GM23338 (cell line): ENCODE data around the gene VWA3B. TPM values are rescaled to one million over a fixed set of nuclear protein-coding genes. Genes with fewer than 3 reads are reported as not detected.

Experiments
- ATAC-seq: fragments of 200-7000 bp; cut with Tn5 transposase; 3 replicates; pipeline ENCODE4 v1.9.1; 2020
- DNase-seq: peaks from one replicate; pipeline ENCODE4 v3.0.0-alpha.2; 2015; ENCODE audit warnings: low spot score
- H2AFZ ChIP-seq: fragments of 200-600 bp; sonication (generic); 2 replicates; pipeline ENCODE4 v1.8.0; 2016; ENCODE audit warnings: antibody characterized with exemption, mild to moderate bottlenecking, moderate library complexity
- H3F3A ChIP-seq: fragments of 200-600 bp; sonication (generic); replicated peaks from 2 replicates; pipeline ENCODE4 v1.8.0; 2017; ENCODE audit warnings: antibody characterized with exemption, mixed run types, low read depth
- H3K27ac ChIP-seq: fragments of 200-600 bp; sonication (generic); 2 replicates; pipeline ENCODE4 v1.6.1; 2016; ENCODE audit warnings: low read depth
- H3K27me3 ChIP-seq: fragments of 200-600 bp; sonication (generic); 2 replicates; pipeline ENCODE4 v1.8.0; 2016; ENCODE audit warnings: mild to moderate bottlenecking, mixed run types, moderate library complexity; ENCODE audit not compliant: insufficient read depth
- H3K36me3 ChIP-seq: fragments of 200-600 bp; sonication (generic); 2 replicates; pipeline ENCODE4 v1.8.0; 2016; ENCODE audit warnings: mild to moderate bottlenecking; ENCODE audit not compliant: insufficient read depth
- H3K4me1 ChIP-seq: fragments of 200-600 bp; sonication (generic); 2 replicates; pipeline ENCODE4 v1.8.0; 2016; ENCODE audit warnings: mild to moderate bottlenecking, moderate library complexity; ENCODE audit not compliant: insufficient read depth
- H3K4me2 ChIP-seq: fragments of 200-600 bp; sonication (generic); 2 replicates; pipeline ENCODE4 v1.7.1; 2017; ENCODE audit warnings: mixed run types
- H3K4me3 ChIP-seq: fragments of 200-600 bp; sonication (generic); 2 replicates; pipeline ENCODE4 v1.6.1; 2016; ENCODE audit warnings: mixed run types
- H3K79me2 ChIP-seq: fragments of 200-600 bp; sonication (generic); replicated peaks from 2 replicates; pipeline ENCODE4 v1.8.0; 2017; ENCODE audit warnings: mild to moderate bottlenecking; ENCODE audit not compliant: insufficient read depth
- H3K9me2 ChIP-seq: fragments of 200-600 bp; sonication (generic); 2 replicates; pipeline ENCODE4 v1.8.0; 2017; ENCODE audit not compliant: insufficient read depth
- H4K20me1 ChIP-seq: fragments of 200-600 bp; sonication (generic); replicated peaks from 2 replicates; pipeline ENCODE4 v1.8.0; 2017; ENCODE audit warnings: mild to moderate bottlenecking; ENCODE audit not compliant: insufficient read depth
- H3K27ac Mint-ChIP-seq: 2 replicates; pipeline ENCODE4 v1.8.0; 2020; ENCODE audit warnings: inconsistent platforms, mild to moderate bottlenecking, moderate library complexity, mixed read lengths
- H3K27me3 Mint-ChIP-seq: 3 replicates; pipeline ENCODE4 v1.8.0; 2022; ENCODE audit warnings: low read depth, mild to moderate bottlenecking, moderate library complexity, mixed read lengths, inconsistent platforms; ENCODE audit not compliant: insufficient read depth, poor library complexity
- H3K36me3 Mint-ChIP-seq: 3 replicates; pipeline ENCODE4 v1.8.0; 2021; ENCODE audit warnings: low read depth, mild to moderate bottlenecking, inconsistent platforms, moderate library complexity, mixed read lengths
- H3K4me1 Mint-ChIP-seq: 3 replicates; pipeline ENCODE4 v1.8.0; 2020; ENCODE audit warnings: mild to moderate bottlenecking, inconsistent platforms, mixed read lengths
- H3K4me3 Mint-ChIP-seq: 3 replicates; pipeline ENCODE4 v1.8.0; 2021; ENCODE audit warnings: moderate library complexity, mild to moderate bottlenecking, inconsistent platforms, mixed read lengths
- H3K9me3 Mint-ChIP-seq: 3 replicates; pipeline ENCODE4 v1.8.0; 2020; ENCODE audit warnings: moderate library complexity, mild to moderate bottlenecking, inconsistent platforms, mixed read lengths
- EZH2phosphoT487 ChIP-seq: fragments of 200-600 bp; sonication (generic); IDR thresholded peaks from one replicate; pipeline ENCODE4 v1.8.1; 2018; ENCODE audit warnings: antibody characterized with exemption; ENCODE audit not compliant: unreplicated experiment
- JUNB ChIP-seq: IDR thresholded peaks from one replicate; pipeline ENCODE4 v1.6.1; 2016; ENCODE audit warnings: antibody characterized with exemption; ENCODE audit not compliant: unreplicated experiment
- NANOG ChIP-seq: IDR thresholded peaks from 2 replicates; pipeline ENCODE4 v1.6.1; 2016; ENCODE audit warnings: antibody characterized with exemption, borderline replicate concordance
- POLR2AphosphoS5 ChIP-seq: IDR thresholded peaks from 2 replicates; pipeline ENCODE4 v1.6.1; 2016; ENCODE audit warnings: antibody characterized with exemption, low read depth
- STAT1 ChIP-seq: IDR thresholded peaks from one replicate; pipeline ENCODE4 v1.6.1; 2016; ENCODE audit warnings: antibody characterized with exemption; ENCODE audit not compliant: unreplicated experiment
- ZNF114 ChIP-seq: fragments of 250-450 bp; sonication (Bioruptor Pico); IDR thresholded peaks from 2 replicates; pipeline ENCODE4 v1.5.0; 2020; ENCODE audit warnings: mild to moderate bottlenecking, moderate library complexity
- polyA plus RNA-seq: library from polyadenylated mRNA; unstranded; fragments of >200 nt; fragmentation: Nextera tagmentation; extraction: Ambion mirVana; gene quantifications from 2 replicates; pipeline ENCODE4 v1.2.1, GENCODE V29; 2016
- total RNA-seq: library from RNA; depleted of rRNA; stranded (reverse); fragments of >200 nt; shearing (Covaris generic); gene quantifications from 2 replicates; pipeline ENCODE4 v1.2.3, GENCODE V29; 2014
- TF ChIP-seq, protein P1 (sequence below): IDR thresholded peaks from one replicate; pipeline ENCODE4 v1.6.1; 2018; ENCODE audit warnings: antibody characterized with exemption; ENCODE audit not compliant: unreplicated experiment
- TF ChIP-seq, protein P2 (sequence below): fragments of 250-450 bp; sonication (Bioruptor Pico); IDR thresholded peaks from 2 replicates; pipeline ENCODE4 v1.5.0; 2020; ENCODE audit warnings: mild to moderate bottlenecking, moderate library complexity
- TF ChIP-seq, protein P3 (sequence below), 2 experiments: fragments of 200-600 bp in 1 of 2; sonication (generic) in 1 of 2; conservative IDR thresholded peaks; 2 replicates each; pipeline versions ENCODE4 v1.5.1 to v1.6.1; 2016 to 2017; ENCODE audit warnings: antibody characterized with exemption in 2 of 2, low read depth in 2 of 2, mild to moderate bottlenecking in 2 of 2, moderate library complexity in 1 of 2

Gene VWA3B
- total and polyA plus RNA-seq, 2 experiments from 2014 or later = not detected

DNA sequence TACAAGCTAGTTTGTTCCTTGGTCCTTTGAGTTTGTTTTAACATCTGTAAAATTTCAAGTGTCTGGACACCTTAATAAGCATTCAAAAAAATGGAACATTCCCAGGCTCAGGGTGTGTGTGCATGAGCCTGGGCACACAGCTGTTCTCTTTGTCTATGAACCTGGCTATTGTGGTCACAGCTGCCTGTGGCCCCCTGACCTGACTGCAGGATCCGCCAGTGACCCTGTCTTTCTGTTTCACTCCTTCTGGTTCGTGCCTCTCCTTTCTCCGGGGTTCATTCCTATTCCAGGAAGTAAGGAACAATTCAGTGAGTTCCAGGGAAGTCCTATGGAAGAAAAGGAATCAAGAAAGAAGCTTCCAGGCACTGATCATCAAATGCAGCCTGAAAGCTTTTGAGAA lies 35.6 kb downstream of the VWA3B start:
- Histone ChIP-seq H3K4me1 (no peaks in the 10 kb centered on the region), H3K79me2 (no peaks in the 10 kb centered on the region), H3F3A (no peaks in the 10 kb centered on the region), H2AFZ (no peak overlapping the region), H3K9me2 (no peaks in the 10 kb centered on the region), H3K36me3 (no peaks in the 10 kb centered on the region), H3K4me3 (no peak overlapping the region), H4K20me1 (no peaks in the 10 kb centered on the region), H3K27me3 (no peaks in the 10 kb centered on the region), H3K27ac (no peak overlapping the region), H3K4me2 (no peak overlapping the region)
- H3K4me3 Mint-ChIP-seq = no peak overlapping the region
- H3K4me1 Mint-ChIP-seq = no peaks in the 10 kb centered on the region
- no peak overlapping the region for H3K27ac Mint-ChIP-seq
- H3K27me3 Mint-ChIP-seq = peaks cover 2% of the 10 kb centered on the region
- H3K36me3 Mint-ChIP-seq = no peaks in the 10 kb centered on the region
- ATAC-seq = no peak
- DNase-seq = no peak
- no peaks in the 10 kb centered on the region for H3K9me3 Mint-ChIP-seq
- TF ChIP-seq STAT1 (no peak), JUNB (no peak), EZH2phosphoT487 (no peak), POLR2AphosphoS5 (no peak), ZNF114 (no peak), NANOG (no peak)
- TF ChIP-seq, protein P1, sequence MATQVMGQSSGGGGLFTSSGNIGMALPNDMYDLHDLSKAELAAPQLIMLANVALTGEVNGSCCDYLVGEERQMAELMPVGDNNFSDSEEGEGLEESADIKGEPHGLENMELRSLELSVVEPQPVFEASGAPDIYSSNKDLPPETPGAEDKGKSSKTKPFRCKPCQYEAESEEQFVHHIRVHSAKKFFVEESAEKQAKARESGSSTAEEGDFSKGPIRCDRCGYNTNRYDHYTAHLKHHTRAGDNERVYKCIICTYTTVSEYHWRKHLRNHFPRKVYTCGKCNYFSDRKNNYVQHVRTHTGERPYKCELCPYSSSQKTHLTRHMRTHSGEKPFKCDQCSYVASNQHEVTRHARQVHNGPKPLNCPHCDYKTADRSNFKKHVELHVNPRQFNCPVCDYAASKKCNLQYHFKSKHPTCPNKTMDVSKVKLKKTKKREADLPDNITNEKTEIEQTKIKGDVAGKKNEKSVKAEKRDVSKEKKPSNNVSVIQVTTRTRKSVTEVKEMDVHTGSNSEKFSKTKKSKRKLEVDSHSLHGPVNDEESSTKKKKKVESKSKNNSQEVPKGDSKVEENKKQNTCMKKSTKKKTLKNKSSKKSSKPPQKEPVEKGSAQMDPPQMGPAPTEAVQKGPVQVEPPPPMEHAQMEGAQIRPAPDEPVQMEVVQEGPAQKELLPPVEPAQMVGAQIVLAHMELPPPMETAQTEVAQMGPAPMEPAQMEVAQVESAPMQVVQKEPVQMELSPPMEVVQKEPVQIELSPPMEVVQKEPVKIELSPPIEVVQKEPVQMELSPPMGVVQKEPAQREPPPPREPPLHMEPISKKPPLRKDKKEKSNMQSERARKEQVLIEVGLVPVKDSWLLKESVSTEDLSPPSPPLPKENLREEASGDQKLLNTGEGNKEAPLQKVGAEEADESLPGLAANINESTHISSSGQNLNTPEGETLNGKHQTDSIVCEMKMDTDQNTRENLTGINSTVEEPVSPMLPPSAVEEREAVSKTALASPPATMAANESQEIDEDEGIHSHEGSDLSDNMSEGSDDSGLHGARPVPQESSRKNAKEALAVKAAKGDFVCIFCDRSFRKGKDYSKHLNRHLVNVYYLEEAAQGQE = no peak
- TF ChIP-seq, protein P2, sequence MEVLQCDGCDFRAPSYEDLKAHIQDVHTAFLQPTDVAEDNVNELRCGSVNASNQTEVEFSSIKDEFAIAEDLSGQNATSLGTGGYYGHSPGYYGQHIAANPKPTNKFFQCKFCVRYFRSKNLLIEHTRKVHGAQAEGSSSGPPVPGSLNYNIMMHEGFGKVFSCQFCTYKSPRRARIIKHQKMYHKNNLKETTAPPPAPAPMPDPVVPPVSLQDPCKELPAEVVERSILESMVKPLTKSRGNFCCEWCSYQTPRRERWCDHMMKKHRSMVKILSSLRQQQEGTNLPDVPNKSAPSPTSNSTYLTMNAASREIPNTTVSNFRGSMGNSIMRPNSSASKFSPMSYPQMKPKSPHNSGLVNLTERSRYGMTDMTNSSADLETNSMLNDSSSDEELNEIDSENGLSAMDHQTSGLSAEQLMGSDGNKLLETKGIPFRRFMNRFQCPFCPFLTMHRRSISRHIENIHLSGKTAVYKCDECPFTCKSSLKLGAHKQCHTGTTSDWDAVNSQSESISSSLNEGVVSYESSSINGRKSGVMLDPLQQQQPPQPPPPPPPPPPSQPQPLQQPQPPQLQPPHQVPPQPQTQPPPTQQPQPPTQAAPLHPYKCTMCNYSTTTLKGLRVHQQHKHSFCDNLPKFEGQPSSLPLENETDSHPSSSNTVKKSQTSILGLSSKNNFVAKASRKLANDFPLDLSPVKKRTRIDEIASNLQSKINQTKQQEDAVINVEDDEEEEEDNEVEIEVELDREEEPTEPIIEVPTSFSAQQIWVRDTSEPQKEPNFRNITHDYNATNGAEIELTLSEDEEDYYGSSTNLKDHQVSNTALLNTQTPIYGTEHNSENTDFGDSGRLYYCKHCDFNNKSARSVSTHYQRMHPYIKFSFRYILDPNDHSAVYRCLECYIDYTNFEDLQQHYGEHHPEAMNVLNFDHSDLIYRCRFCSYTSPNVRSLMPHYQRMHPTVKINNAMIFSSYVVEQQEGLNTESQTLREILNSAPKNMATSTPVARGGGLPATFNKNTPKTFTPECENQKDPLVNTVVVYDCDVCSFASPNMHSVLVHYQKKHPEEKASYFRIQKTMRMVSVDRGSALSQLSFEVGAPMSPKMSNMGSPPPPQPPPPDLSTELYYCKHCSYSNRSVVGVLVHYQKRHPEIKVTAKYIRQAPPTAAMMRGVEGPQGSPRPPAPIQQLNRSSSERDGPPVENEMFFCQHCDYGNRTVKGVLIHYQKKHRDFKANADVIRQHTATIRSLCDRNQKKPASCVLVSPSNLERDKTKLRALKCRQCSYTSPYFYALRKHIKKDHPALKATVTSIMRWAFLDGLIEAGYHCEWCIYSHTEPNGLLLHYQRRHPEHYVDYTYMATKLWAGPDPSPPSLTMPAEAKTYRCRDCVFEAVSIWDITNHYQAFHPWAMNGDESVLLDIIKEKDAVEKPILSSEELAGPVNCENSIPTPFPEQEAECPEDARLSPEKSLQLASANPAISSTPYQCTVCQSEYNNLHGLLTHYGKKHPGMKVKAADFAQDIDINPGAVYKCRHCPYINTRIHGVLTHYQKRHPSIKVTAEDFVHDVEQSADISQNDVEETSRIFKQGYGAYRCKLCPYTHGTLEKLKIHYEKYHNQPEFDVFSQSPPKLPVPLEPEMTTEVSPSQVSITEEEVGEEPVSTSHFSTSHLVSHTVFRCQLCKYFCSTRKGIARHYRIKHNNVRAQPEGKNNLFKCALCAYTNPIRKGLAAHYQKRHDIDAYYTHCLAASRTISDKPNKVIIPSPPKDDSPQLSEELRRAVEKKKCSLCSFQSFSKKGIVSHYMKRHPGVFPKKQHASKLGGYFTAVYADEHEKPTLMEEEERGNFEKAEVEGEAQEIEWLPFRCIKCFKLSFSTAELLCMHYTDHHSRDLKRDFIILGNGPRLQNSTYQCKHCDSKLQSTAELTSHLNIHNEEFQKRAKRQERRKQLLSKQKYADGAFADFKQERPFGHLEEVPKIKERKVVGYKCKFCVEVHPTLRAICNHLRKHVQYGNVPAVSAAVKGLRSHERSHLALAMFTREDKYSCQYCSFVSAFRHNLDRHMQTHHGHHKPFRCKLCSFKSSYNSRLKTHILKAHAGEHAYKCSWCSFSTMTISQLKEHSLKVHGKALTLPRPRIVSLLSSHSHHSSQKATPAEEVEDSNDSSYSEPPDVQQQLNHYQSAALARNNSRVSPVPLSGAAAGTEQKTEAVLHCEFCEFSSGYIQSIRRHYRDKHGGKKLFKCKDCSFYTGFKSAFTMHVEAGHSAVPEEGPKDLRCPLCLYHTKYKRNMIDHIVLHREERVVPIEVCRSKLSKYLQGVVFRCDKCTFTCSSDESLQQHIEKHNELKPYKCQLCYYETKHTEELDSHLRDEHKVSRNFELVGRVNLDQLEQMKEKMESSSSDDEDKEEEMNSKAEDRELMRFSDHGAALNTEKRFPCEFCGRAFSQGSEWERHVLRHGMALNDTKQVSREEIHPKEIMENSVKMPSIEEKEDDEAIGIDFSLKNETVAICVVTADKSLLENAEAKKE (CRISPR knock-in tag) = no peak
- TF ChIP-seq, protein P3, sequence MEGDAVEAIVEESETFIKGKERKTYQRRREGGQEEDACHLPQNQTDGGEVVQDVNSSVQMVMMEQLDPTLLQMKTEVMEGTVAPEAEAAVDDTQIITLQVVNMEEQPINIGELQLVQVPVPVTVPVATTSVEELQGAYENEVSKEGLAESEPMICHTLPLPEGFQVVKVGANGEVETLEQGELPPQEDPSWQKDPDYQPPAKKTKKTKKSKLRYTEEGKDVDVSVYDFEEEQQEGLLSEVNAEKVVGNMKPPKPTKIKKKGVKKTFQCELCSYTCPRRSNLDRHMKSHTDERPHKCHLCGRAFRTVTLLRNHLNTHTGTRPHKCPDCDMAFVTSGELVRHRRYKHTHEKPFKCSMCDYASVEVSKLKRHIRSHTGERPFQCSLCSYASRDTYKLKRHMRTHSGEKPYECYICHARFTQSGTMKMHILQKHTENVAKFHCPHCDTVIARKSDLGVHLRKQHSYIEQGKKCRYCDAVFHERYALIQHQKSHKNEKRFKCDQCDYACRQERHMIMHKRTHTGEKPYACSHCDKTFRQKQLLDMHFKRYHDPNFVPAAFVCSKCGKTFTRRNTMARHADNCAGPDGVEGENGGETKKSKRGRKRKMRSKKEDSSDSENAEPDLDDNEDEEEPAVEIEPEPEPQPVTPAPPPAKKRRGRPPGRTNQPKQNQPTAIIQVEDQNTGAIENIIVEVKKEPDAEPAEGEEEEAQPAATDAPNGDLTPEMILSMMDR (conservative IDR thresholded peaks at IDR 0.05; ENCODE audit: low read depth in 2 of 2) = no peak
